Measurements from ENCODE around the gene LARP4.

LARP4 gene

DNA sequence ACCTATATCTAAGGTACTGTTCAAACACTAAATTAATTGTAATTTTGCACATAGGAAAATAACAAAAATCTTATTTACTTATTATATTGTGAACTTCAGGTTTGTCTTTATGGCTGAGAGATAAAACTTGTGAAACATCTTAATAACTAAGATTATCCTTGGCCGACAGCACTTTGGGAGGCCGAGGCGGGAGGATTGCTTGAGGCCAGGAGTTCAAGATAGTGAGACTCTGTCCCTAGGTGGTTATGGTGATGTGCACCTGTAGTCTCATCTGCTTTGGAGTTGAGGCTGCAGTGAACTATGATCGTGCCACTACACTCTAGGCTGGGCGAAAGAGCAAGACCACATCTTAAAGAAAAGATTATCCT lies 126.7 kb downstream of the LARP4 start:
- ChIA-PET POLR2A (no interaction called here), CTCF (no interaction called here)
- H3K4me1 ChIP-seq (ENCODE audit: control insufficient read depth, insufficient read depth, low read length): peaks cover 1% of the 10 kb centered on the region; the same call in 1 of the 2 replicates
- H3K27ac ChIP-seq (ENCODE audit: extremely low read depth, low read depth, low read length): no peak overlapping the region
- no peak for TF ChIP-seq HOXA7 (CRISPR knock-in tag; IDR thresholded peaks at IDR 0.05; ENCODE audit: borderline replicate concordance)
- TF ChIP-seq ZNF571 (tag by site-specific recombination; IDR thresholded peaks at IDR 0.05): no peak
- no peak for TF ChIP-seq ZNF112 (tag by site-specific recombination; IDR thresholded peaks at IDR 0.05)
- TF ChIP-seq ZNF837 (tag by site-specific recombination; IDR thresholded peaks at IDR 0.05): no peak
- no peak for TF ChIP-seq ZNF155 (tag by site-specific recombination; IDR thresholded peaks at IDR 0.05)
- TF ChIP-seq HOXD13 (CRISPR knock-in tag; IDR thresholded peaks at IDR 0.05; ENCODE audit: borderline replicate concordance): no peak
- TF ChIP-seq, protein P1, sequence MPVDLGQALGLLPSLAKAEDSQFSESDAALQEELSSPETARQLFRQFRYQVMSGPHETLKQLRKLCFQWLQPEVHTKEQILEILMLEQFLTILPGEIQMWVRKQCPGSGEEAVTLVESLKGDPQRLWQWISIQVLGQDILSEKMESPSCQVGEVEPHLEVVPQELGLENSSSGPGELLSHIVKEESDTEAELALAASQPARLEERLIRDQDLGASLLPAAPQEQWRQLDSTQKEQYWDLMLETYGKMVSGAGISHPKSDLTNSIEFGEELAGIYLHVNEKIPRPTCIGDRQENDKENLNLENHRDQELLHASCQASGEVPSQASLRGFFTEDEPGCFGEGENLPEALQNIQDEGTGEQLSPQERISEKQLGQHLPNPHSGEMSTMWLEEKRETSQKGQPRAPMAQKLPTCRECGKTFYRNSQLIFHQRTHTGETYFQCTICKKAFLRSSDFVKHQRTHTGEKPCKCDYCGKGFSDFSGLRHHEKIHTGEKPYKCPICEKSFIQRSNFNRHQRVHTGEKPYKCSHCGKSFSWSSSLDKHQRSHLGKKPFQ (tag by site-specific recombination; IDR thresholded peaks at IDR 0.05): no peak
- TF ChIP-seq, protein P2, sequence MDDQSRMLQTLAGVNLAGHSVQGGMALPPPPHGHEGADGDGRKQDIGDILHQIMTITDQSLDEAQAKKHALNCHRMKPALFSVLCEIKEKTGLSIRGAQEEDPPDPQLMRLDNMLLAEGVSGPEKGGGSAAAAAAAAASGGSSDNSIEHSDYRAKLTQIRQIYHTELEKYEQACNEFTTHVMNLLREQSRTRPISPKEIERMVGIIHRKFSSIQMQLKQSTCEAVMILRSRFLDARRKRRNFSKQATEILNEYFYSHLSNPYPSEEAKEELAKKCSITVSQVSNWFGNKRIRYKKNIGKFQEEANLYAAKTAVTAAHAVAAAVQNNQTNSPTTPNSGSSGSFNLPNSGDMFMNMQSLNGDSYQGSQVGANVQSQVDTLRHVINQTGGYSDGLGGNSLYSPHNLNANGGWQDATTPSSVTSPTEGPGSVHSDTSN (CRISPR knock-in tag; IDR thresholded peaks at IDR 0.05): no peak
- no peak for TF ChIP-seq ZNF707 (tag by site-specific recombination; IDR thresholded peaks at IDR 0.05)
- no peak for TF ChIP-seq KLF1 (tag by site-specific recombination; IDR thresholded peaks at IDR 0.05)
- TF ChIP-seq ZNF660 (tag by site-specific recombination; IDR thresholded peaks at IDR 0.05): no peak
- TF ChIP-seq ZNF354C (tag by site-specific recombination; IDR thresholded peaks at IDR 0.05; ENCODE audit: borderline replicate concordance, low read depth): no peak
- no peak for TF ChIP-seq ZNF600 (tag by site-specific recombination; IDR thresholded peaks at IDR 0.05)
- no peak for TF ChIP-seq MEIS1 (CRISPR knock-in tag; IDR thresholded peaks at IDR 0.05; ENCODE audit: borderline replicate concordance)
- TF ChIP-seq ZNF777 (tag by site-specific recombination; IDR thresholded peaks at IDR 0.05; ENCODE audit: borderline replicate concordance): no peak
- no peak for TF ChIP-seq SALL2 (tag by site-specific recombination; IDR thresholded peaks at IDR 0.05; ENCODE audit: borderline replicate concordance)
- TF ChIP-seq SCRT2 (tag by site-specific recombination; IDR thresholded peaks at IDR 0.05): no peak
- no peak for TF ChIP-seq ZNF561 (tag by site-specific recombination; IDR thresholded peaks at IDR 0.05; ENCODE audit: borderline replicate concordance)
- no peak for TF ChIP-seq ZNF266 (tag by site-specific recombination; IDR thresholded peaks at IDR 0.05; ENCODE audit: low read depth)
- TF ChIP-seq ZNF433 (tag by site-specific recombination; IDR thresholded peaks at IDR 0.05; ENCODE audit: low read depth): no peak
- no peaks in the 10 kb centered on the region for H3K9me3 ChIP-seq (ENCODE audit: control insufficient read depth, insufficient read depth, low read depth, low read length)
- no peak overlapping the region for H3K4me3 ChIP-seq (ENCODE audit: low read depth, low read length)
- no peaks in the 10 kb centered on the region; a peak in 1 of 3 replicates for H3K36me3 ChIP-seq (ENCODE audit: control insufficient read depth in 2 of 2, insufficient read depth in 1 of 2, low read length in 2 of 2)

GRCh38 chr12:50528800-50529199 lies 128.1 kb downstream of the LARP4 start:
- Histone ChIP-seq H3K4me3 (ENCODE audit: low read depth, low read length) (no peak overlapping the region), H3K36me3 (ENCODE audit: control insufficient read depth in 2 of 2, insufficient read depth in 1 of 2, low read length in 2 of 2) (no peaks in the 10 kb centered on the region; a peak in 1 of 3 replicates), H3K9me3 (ENCODE audit: control insufficient read depth, insufficient read depth, low read depth, low read length) (no peaks in the 10 kb centered on the region), H3K4me1 (ENCODE audit: control insufficient read depth, insufficient read depth, low read length) (peaks cover 11% of the 10 kb centered on the region), H3K27ac (ENCODE audit: extremely low read depth, low read depth, low read length) (no peak overlapping the region)
- TF ChIP-seq, protein P3, sequence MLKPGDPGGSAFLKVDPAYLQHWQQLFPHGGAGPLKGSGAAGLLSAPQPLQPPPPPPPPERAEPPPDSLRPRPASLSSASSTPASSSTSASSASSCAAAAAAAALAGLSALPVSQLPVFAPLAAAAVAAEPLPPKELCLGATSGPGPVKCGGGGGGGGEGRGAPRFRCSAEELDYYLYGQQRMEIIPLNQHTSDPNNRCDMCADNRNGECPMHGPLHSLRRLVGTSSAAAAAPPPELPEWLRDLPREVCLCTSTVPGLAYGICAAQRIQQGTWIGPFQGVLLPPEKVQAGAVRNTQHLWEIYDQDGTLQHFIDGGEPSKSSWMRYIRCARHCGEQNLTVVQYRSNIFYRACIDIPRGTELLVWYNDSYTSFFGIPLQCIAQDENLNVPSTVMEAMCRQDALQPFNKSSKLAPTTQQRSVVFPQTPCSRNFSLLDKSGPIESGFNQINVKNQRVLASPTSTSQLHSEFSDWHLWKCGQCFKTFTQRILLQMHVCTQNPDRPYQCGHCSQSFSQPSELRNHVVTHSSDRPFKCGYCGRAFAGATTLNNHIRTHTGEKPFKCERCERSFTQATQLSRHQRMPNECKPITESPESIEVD (tag by site-specific recombination; IDR thresholded peaks at IDR 0.05): no peak
- TF ChIP-seq ZNF514 (tag by site-specific recombination; IDR thresholded peaks at IDR 0.05) (no peak), ZNF624 (tag by site-specific recombination; IDR thresholded peaks at IDR 0.05) (no peak), ZNF449 (tag by site-specific recombination; IDR thresholded peaks at IDR 0.05) (no peak)
- TF ChIP-seq, protein P1 (tag by site-specific recombination; IDR thresholded peaks at IDR 0.05): no peak
- ChIA-PET CTCF (no interaction called here), POLR2A (no interaction called here)

All from HEK293 (cell line).